ENCODE measurements around the gene ZFYVE9. TPM values are rescaled to one million over a fixed set of nuclear protein-coding genes. Genes with fewer than 3 reads are reported as not detected.
"Not testable (repeated sequence)": the region's sequence is repeated elsewhere in the genome, so short reads cannot be mapped to it uniquely, and the experiment has no call there.

ZFYVE9 gene
- total RNA-seq, 6 experiments from 2014 or later = 15.4 to 18.9 (median 17.4) TPM

DNA sequence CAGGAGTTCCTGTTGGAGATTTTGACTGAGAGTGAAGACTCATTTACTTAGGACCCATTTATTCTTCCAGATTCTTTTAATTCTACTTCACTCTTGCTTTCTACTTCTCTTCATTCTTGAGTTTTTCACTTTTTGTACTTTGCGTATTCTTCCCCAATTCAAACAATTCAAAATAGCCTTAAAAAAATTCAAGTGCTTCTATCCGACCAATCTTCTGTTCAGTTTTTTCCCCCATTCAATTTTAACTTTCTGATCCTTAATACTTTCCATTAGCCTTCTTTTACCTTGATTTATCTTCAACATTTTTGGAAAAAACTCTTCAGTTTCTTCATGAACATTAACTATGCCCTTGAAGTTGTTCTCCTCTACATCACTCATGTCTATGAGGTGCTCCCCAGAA is 21.1 kb downstream of the ZFYVE9 start:
- H3K4me1 Mint-ChIP-seq (ENCODE audit: low read depth) = peaks cover 49% of the 10 kb centered on the region
- no peak for DNase-seq
- H3K27ac Mint-ChIP-seq = no peak overlapping the region
- TF ChIP-seq, protein P1, sequence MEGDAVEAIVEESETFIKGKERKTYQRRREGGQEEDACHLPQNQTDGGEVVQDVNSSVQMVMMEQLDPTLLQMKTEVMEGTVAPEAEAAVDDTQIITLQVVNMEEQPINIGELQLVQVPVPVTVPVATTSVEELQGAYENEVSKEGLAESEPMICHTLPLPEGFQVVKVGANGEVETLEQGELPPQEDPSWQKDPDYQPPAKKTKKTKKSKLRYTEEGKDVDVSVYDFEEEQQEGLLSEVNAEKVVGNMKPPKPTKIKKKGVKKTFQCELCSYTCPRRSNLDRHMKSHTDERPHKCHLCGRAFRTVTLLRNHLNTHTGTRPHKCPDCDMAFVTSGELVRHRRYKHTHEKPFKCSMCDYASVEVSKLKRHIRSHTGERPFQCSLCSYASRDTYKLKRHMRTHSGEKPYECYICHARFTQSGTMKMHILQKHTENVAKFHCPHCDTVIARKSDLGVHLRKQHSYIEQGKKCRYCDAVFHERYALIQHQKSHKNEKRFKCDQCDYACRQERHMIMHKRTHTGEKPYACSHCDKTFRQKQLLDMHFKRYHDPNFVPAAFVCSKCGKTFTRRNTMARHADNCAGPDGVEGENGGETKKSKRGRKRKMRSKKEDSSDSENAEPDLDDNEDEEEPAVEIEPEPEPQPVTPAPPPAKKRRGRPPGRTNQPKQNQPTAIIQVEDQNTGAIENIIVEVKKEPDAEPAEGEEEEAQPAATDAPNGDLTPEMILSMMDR (IDR thresholded peaks at IDR 0.05) = no peak
- no peak overlapping the region for H3K4me3 Mint-ChIP-seq
- no peaks in the 10 kb centered on the region for H3K27me3 Mint-ChIP-seq (ENCODE audit: insufficient read depth)
- no peaks in the 10 kb centered on the region for H3K9me3 Mint-ChIP-seq
- peaks cover 19% of the 10 kb centered on the region for H3K36me3 Mint-ChIP-seq (ENCODE audit: low read depth)

GRCh38 chr1:52164604-52165003 is 22.7 kb downstream of the ZFYVE9 start:
- peaks cover 18% of the 10 kb centered on the region for H3K36me3 Mint-ChIP-seq (ENCODE audit: low read depth)
- H3K27ac Mint-ChIP-seq = no peak overlapping the region
- no peaks in the 10 kb centered on the region for H3K9me3 Mint-ChIP-seq
- peaks cover 33% of the 10 kb centered on the region for H3K4me1 Mint-ChIP-seq (ENCODE audit: low read depth)
- H3K4me3 Mint-ChIP-seq = no peak overlapping the region
- TF ChIP-seq, protein P1 (IDR thresholded peaks at IDR 0.05) = no peak
- DNase-seq = peak; percentile 49
- H3K27me3 Mint-ChIP-seq (ENCODE audit: insufficient read depth) = no peaks in the 10 kb centered on the region

DNA sequence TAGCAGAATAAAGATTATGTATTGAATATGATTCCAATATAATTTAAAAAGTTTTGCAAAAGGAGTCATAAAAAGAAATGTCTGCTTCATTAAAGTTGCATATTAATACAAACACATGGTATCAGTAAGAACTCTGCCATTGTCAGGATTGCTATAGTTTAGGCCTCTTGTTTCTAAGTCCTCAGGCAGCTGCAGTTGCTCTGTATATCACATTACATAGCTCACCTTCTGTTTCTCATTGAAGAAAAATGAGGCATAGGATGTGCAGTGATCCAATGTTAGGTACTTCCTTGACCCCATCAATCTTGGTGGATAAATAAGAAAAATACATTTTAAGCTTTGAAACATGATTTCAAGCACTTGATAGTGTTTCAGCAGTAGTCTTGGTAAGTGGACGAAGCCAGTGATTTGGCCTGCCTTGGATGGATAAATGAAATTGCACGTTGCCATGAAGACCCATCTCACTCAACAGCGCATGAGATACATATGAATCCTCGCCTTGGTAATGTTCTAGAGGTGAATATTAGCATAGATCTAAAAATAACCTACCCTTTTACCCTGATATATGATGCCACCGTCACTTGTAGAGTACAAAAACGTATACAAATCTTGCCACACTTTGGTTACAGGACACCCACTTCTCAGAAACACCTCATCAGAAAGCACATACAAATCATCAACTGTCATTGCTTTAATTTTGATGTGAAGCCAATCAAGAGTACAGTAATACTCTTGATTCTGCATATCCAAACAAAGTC is 25.3 kb downstream of the ZFYVE9 start:
- Mint-ChIP-seq H3K4me3 (no peak overlapping the region), H3K4me1 (ENCODE audit: low read depth) (peaks cover 24% of the 10 kb centered on the region), H3K27me3 (ENCODE audit: insufficient read depth) (no peaks in the 10 kb centered on the region; the same call in 1 of the 2 replicates), H3K9me3 (peaks cover 9% of the 10 kb centered on the region), H3K27ac (no peak overlapping the region), H3K36me3 (ENCODE audit: low read depth) (peaks cover 29% of the 10 kb centered on the region)
- TF ChIP-seq, protein P1 (IDR thresholded peaks at IDR 0.05) = no peak
- no peak for DNase-seq

- Mint-ChIP-seq H3K27ac (no peak overlapping the region), H3K36me3 (ENCODE audit: low read depth) (peaks cover 18% of the 10 kb centered on the region)
- TF ChIP-seq, protein P1 (IDR thresholded peaks at IDR 0.05) = no peak
These were observed 26.6 kb downstream of the ZFYVE9 start for GRCh38 chr1:52168373-52169080.

DNA sequence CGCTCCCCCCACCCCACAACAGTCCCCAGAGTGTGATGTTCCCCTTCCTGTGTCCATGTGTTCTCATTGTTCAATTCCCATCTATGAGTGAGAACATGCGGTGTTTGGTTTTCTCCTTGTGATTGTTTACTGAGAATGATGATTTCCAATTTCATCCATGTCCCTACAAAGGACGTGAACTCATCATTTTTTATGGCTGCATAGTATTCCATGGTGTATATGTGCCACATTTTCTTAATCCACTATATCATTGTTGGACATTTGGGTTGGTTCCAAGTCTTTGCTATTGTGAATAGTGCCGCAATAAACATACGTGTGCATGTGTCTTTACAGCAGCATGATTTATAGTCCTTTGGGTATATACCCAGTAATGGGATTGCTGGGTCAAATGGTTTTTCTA is 29.3 kb downstream of the ZFYVE9 start:
- not testable (repeated sequence) for H3K27me3 Mint-ChIP-seq (ENCODE audit: insufficient read depth); DNase-seq; H3K4me1 Mint-ChIP-seq (ENCODE audit: low read depth); H3K4me3 Mint-ChIP-seq; H3K27ac Mint-ChIP-seq
- peaks cover 23% of the 10 kb centered on the region for H3K36me3 Mint-ChIP-seq (ENCODE audit: low read depth)
- H3K9me3 Mint-ChIP-seq = peaks cover 15% of the 10 kb centered on the region

More at GRCh38 chr1:52168373-52169080, 26.6 kb downstream of the ZFYVE9 start:
- Mint-ChIP-seq H3K27me3 (ENCODE audit: insufficient read depth) (no peaks in the 10 kb centered on the region; the same call in 1 of the 2 replicates), H3K4me1 (ENCODE audit: low read depth) (peaks cover 24% of the 10 kb centered on the region), H3K4me3 (no peak overlapping the region), H3K9me3 (peaks cover 9% of the 10 kb centered on the region)
- DNase-seq = no peak

- no peak for DNase-seq
These were observed 37.2 kb downstream of the ZFYVE9 start for GRCh38 chr1:52179073-52179472.

More at GRCh38 chr1:52179073-52179472, 37.2 kb downstream of the ZFYVE9 start:
- Mint-ChIP-seq H3K27me3 (ENCODE audit: insufficient read depth) (no peaks in the 10 kb centered on the region; the same call in 1 of the 2 replicates), H3K4me1 (ENCODE audit: low read depth) (no peaks in the 10 kb centered on the region), H3K36me3 (ENCODE audit: low read depth) (peaks cover 12% of the 10 kb centered on the region), H3K9me3 (peaks cover 6% of the 10 kb centered on the region), H3K4me3 (no peak overlapping the region), H3K27ac (no peak overlapping the region)
- TF ChIP-seq, protein P1 (IDR thresholded peaks at IDR 0.05) = no peak
